H9 (cell line): ENCODE results near the gene NCBP2L. TPM values are rescaled to one million over a fixed set of nuclear protein-coding genes. Genes with fewer than 3 reads are reported as not detected.

Source experiments
- DNase-seq: peaks from one replicate; pipeline ENCODE4 v3.0.0-alpha.2; 2017
- H2AFZ ChIP-seq: one replicate; pipeline ENCODE4 v1.6.1; 2013; ENCODE audit warnings: mild to moderate bottlenecking, low read length, control low read depth, moderate library complexity
- H2AK5ac ChIP-seq: 2 replicates; pipeline ENCODE4 v1.6.1; 2013; ENCODE audit warnings: low read length, control low read depth, mixed read lengths; ENCODE audit not compliant: insufficient read length
- H2BK120ac ChIP-seq: one replicate; pipeline ENCODE4 v1.6.1; 2013; ENCODE audit warnings: low read depth, mild to moderate bottlenecking, low read length, control low read depth, inconsistent platforms; ENCODE audit not compliant: poor library complexity, severe bottlenecking
- H2BK12ac ChIP-seq: 2 replicates; pipeline ENCODE4 v1.6.1; 2013; ENCODE audit warnings: low read length, control low read depth, mixed read lengths, low read depth; ENCODE audit not compliant: insufficient read length
- H2BK15ac ChIP-seq: 2 replicates; pipeline ENCODE4 v1.6.1; 2013; ENCODE audit warnings: low read depth, low read length, control low read depth
- H2BK20ac ChIP-seq: one replicate; pipeline ENCODE4 v1.6.1; 2013; ENCODE audit warnings: low read depth, mild to moderate bottlenecking, low read length, control low read depth, inconsistent platforms; ENCODE audit not compliant: poor library complexity, severe bottlenecking
- H2BK5ac ChIP-seq: 2 replicates; pipeline ENCODE4 v1.6.1; 2013; ENCODE audit warnings: low read length, control low read depth, mixed read lengths; ENCODE audit not compliant: insufficient read length
- H3K14ac ChIP-seq: 2 replicates; pipeline ENCODE4 v1.6.1; 2013; ENCODE audit warnings: low read length, control low read depth; ENCODE audit not compliant: insufficient read depth
- H3K18ac ChIP-seq: 2 replicates; pipeline ENCODE4 v1.6.1; 2013; ENCODE audit warnings: low read depth, mild to moderate bottlenecking, mixed read lengths, low read length, control low read depth; ENCODE audit not compliant: insufficient read length
- H3K23ac ChIP-seq: 2 replicates; pipeline ENCODE4 v1.6.1; 2013; ENCODE audit warnings: low read length, control low read depth, mixed read lengths, low read depth; ENCODE audit not compliant: insufficient read length
- H3K23me2 ChIP-seq: 2 replicates; pipeline ENCODE4 v1.6.1; 2013; ENCODE audit warnings: low read depth, mild to moderate bottlenecking, mixed read lengths, low read length, control low read depth; ENCODE audit not compliant: insufficient read length, poor library complexity, severe bottlenecking
- H3K27ac ChIP-seq: 2 replicates; pipeline ENCODE4 v1.5.1; 2013; ENCODE audit warnings: low read length, control low read depth, mixed read lengths, low read depth; ENCODE audit not compliant: insufficient read length
- H3K27me3 ChIP-seq: 2 replicates; pipeline ENCODE4 v1.6.1; 2013; ENCODE audit warnings: low read length, control low read depth, inconsistent platforms; ENCODE audit not compliant: insufficient read depth
- H3K4ac ChIP-seq: 2 replicates; pipeline ENCODE4 v1.6.1; 2013; ENCODE audit warnings: low read depth, mild to moderate bottlenecking, control low read depth, inconsistent platforms, low read length, moderate library complexity
- H3K4me1 ChIP-seq: 2 replicates; pipeline ENCODE4 v1.6.1; 2013; ENCODE audit warnings: low read length, control low read depth, inconsistent platforms; ENCODE audit not compliant: insufficient read depth
- H3K4me2 ChIP-seq: 2 replicates; pipeline ENCODE4 v1.6.1; 2013; ENCODE audit warnings: low read length, control low read depth, mixed read lengths; ENCODE audit not compliant: insufficient read length, insufficient read depth
- H3K56ac ChIP-seq: 2 replicates; pipeline ENCODE4 v1.6.1; 2013; ENCODE audit warnings: low read depth, mild to moderate bottlenecking, mixed read lengths, low read length, control low read depth; ENCODE audit not compliant: insufficient read length
- H3K79me1 ChIP-seq: 2 replicates; pipeline ENCODE4 v1.6.1; 2013; ENCODE audit warnings: low read depth, mild to moderate bottlenecking, moderate library complexity, low read length, control low read depth, inconsistent platforms; ENCODE audit not compliant: insufficient read depth, poor library complexity, severe bottlenecking
- H3K79me2 ChIP-seq: 2 replicates; pipeline ENCODE4 v1.6.1; 2013; ENCODE audit warnings: low read length, control low read depth, inconsistent platforms; ENCODE audit not compliant: insufficient read depth
- H3K9ac ChIP-seq: 2 replicates; pipeline ENCODE4 v1.6.1; 2013; ENCODE audit warnings: low read length, control low read depth, mixed read lengths; ENCODE audit not compliant: insufficient read length; ENCODE audit errors: extremely low read depth
- H3K9me3 ChIP-seq: one replicate; pipeline ENCODE4 v1.6.1; 2013; ENCODE audit warnings: low read depth, low read length, inconsistent platforms; ENCODE audit not compliant: control insufficient read depth
- H3T11ph ChIP-seq: one replicate; pipeline ENCODE4 v1.6.1; 2013; ENCODE audit warnings: mild to moderate bottlenecking, low read length, control low read depth, inconsistent platforms
- H4K20me1 ChIP-seq: one replicate; pipeline ENCODE4 v1.6.1; 2013; ENCODE audit not compliant: control insufficient read depth, insufficient read length, insufficient read depth
- H4K5ac ChIP-seq: 2 replicates; pipeline ENCODE4 v1.6.1; 2013; ENCODE audit warnings: low read depth, mild to moderate bottlenecking, mixed read lengths, low read length, control low read depth; ENCODE audit not compliant: insufficient read length
- H4K8ac ChIP-seq: replicated peaks from 2 replicates; pipeline ENCODE4 v1.6.1; 2013; ENCODE audit warnings: low read length, control low read depth, mixed read lengths, low read depth; ENCODE audit not compliant: insufficient read length
- H4K91ac ChIP-seq: 2 replicates; pipeline ENCODE4 v1.6.1; 2013; ENCODE audit warnings: low read depth, mild to moderate bottlenecking, moderate library complexity, mixed read lengths, low read length, control low read depth; ENCODE audit not compliant: insufficient read length
- H3K27ac Mint-ChIP-seq, 3 experiments: 2 replicates in 2 of 3; 3 replicates in 1 of 3; pipeline ENCODE4 v1.8.0; 2020 to 2021; ENCODE audit warnings: mixed read lengths in 3 of 3, mild to moderate bottlenecking in 1 of 3, moderate library complexity in 1 of 3
- H3K27me3 Mint-ChIP-seq: 2 replicates; pipeline ENCODE4 v1.8.0; 2021; ENCODE audit warnings: low read depth, mild to moderate bottlenecking, moderate library complexity, mixed read lengths
- H3K36me3 Mint-ChIP-seq, 3 experiments: 2 replicates in 2 of 3; 3 replicates in 1 of 3; pipeline ENCODE4 v1.8.0; 2020 to 2021; ENCODE audit warnings: low read depth in 3 of 3, mixed read lengths in 3 of 3; ENCODE audit not compliant: insufficient read depth in 1 of 3
- H3K4me1 Mint-ChIP-seq, 2 experiments: 2 replicates each; pipeline ENCODE4 v1.8.0; 2020; ENCODE audit warnings: mixed read lengths in 2 of 2
- H3K4me3 Mint-ChIP-seq, 2 experiments: 2 replicates in 1 of 2; 3 replicates in 1 of 2; pipeline ENCODE4 v1.8.0; 2020 to 2021; ENCODE audit warnings: mild to moderate bottlenecking in 2 of 2, mixed read lengths in 2 of 2, moderate library complexity in 1 of 2
- H3K9me3 Mint-ChIP-seq, 2 experiments: 2 replicates in 1 of 2; 3 replicates in 1 of 2; pipeline ENCODE4 v1.8.0; 2020; ENCODE audit warnings: mild to moderate bottlenecking in 2 of 2, mixed read lengths in 2 of 2, moderate library complexity in 1 of 2
- WGBS: extraction: QIAGEN DNeasy Blood & Tissue Kit; methylation state at CpG from one replicate; pipeline ENCODE4 v1.1.7; 2013; ENCODE audit warnings: missing lambda C conversion rate, low lambda C conversion rate, mixed read lengths; ENCODE audit not compliant: insufficient read length; ENCODE audit errors: extremely low coverage; 5-methylcytosine and 5-hydroxymethylcytosine counted together
- total RNA-seq: library from RNA; stranded (reverse); gene quantifications from 2 replicates; pipeline ENCODE4 v1.2.1, GENCODE V29; 2021
- TF ChIP-seq, protein P1 (sequence below): fragments of 200-600 bp; sonication (generic); conservative IDR thresholded peaks from 3 replicates; pipeline ENCODE4 v1.8.0; 2021; ENCODE audit warnings: antibody characterized with exemption, mild to moderate bottlenecking

Gene NCBP2L
- total RNA-seq, 1 experiment from 2014 or later, result not detected

GRCh38 chrX:107766470-107767150, 10.9 kb upstream of the NCBP2L start:
- no peak overlapping the region for H3K18ac ChIP-seq

More at GRCh38 chrX:107766470-107767150, 10.9 kb upstream of the NCBP2L start:
- Histone ChIP-seq H4K91ac (no peak overlapping the region), H2BK20ac (no peak overlapping the region), H3T11ph (no peak overlapping the region), H3K4me2 (no peak overlapping the region), H3K27me3 (no peaks in the 10 kb centered on the region), H2AFZ (no peak overlapping the region), H3K4ac (no peak overlapping the region), H3K14ac (no peak overlapping the region), H2BK15ac (no peak overlapping the region), H3K9ac (no peak overlapping the region), H3K23ac (no peak overlapping the region), H3K9me3 (no peaks in the 10 kb centered on the region), H3K4me1 (no peaks in the 10 kb centered on the region), H3K56ac (no peak overlapping the region), H4K8ac (no peak overlapping the region), H3K79me1 (no peaks in the 10 kb centered on the region), H2BK12ac (no peak overlapping the region), H2BK120ac (no peak overlapping the region), H4K20me1 (no peaks in the 10 kb centered on the region), H2BK5ac (no peak overlapping the region), H3K23me2 (no peaks in the 10 kb centered on the region), H3K79me2 (no peaks in the 10 kb centered on the region), H3K27ac (no peak overlapping the region), H4K5ac (no peak overlapping the region), H2AK5ac (no peak overlapping the region)
- H3K36me3 Mint-ChIP-seq, result no peaks in the 10 kb centered on the region
- no peak overlapping the region for H3K4me3 Mint-ChIP-seq
- H3K4me1 Mint-ChIP-seq, result peaks cover 3 to 8% of the 10 kb centered on the region in 2 experiments; a peak in 2 of 4 replicates
- peaks cover under 1% of the 10 kb centered on the region; the same call in 1 of the 2 replicates for H3K27me3 Mint-ChIP-seq
- peaks cover 0 to 36% of the 10 kb centered on the region in 2 experiments; a peak in 2 of 5 replicates for H3K9me3 Mint-ChIP-seq
- H3K27ac Mint-ChIP-seq, result no peak overlapping the region
- TF ChIP-seq, protein P1, sequence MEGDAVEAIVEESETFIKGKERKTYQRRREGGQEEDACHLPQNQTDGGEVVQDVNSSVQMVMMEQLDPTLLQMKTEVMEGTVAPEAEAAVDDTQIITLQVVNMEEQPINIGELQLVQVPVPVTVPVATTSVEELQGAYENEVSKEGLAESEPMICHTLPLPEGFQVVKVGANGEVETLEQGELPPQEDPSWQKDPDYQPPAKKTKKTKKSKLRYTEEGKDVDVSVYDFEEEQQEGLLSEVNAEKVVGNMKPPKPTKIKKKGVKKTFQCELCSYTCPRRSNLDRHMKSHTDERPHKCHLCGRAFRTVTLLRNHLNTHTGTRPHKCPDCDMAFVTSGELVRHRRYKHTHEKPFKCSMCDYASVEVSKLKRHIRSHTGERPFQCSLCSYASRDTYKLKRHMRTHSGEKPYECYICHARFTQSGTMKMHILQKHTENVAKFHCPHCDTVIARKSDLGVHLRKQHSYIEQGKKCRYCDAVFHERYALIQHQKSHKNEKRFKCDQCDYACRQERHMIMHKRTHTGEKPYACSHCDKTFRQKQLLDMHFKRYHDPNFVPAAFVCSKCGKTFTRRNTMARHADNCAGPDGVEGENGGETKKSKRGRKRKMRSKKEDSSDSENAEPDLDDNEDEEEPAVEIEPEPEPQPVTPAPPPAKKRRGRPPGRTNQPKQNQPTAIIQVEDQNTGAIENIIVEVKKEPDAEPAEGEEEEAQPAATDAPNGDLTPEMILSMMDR, result no peak
- whole genome bisulfite sequencing, result no CpG with 5 or more reads among the region's 8 CpGs
- no peak for DNase-seq
